CD4-positive, alpha-beta T cell treated with Interleukin-10 for 1 hour (primary cell): ENCODE results near the gene POP4.
A peak's percentile ranks its signal among the peaks of the same experiment; 100 is the strongest.

ENCODE experiments used
- DNase-seq: peaks from one replicate; pipeline ENCODE4 v3.0.0-alpha.2; 2020

POP4 gene

GRCh38 chr19:29577649-29577963 is 28.5 kb upstream of the POP4 start:
- DNase-seq = no peak

GRCh38 chr19:29578349-29578748 is 27.7 kb upstream of the POP4 start:
- DNase-seq = no peak

GRCh38 chr19:29579308-29579910 is 26.7 kb upstream of the POP4 start:
- no peak for DNase-seq

GRCh38 chr19:29581398-29581797 is 24.7 kb upstream of the POP4 start:
- no peak for DNase-seq

- DNase-seq = no peak
Measured at GRCh38 chr19:29583196-29583999, 22.7 kb upstream of the POP4 start.

GRCh38 chr19:29586401-29586800 is 19.7 kb upstream of the POP4 start:
- no peak for DNase-seq

GRCh38 chr19:29587059-29587458 is 19.0 kb upstream of the POP4 start:
- no peak for DNase-seq

GRCh38 chr19:29587518-29587986 is 18.5 kb upstream of the POP4 start:
- DNase-seq = peak; percentile 64

- no peak for DNase-seq
Measured at GRCh38 chr19:29588095-29588494, 18.0 kb upstream of the POP4 start.

- DNase-seq = no peak
Measured at GRCh38 chr19:29590278-29590677, 15.8 kb upstream of the POP4 start.

GRCh38 chr19:29591670-29592069 is 14.4 kb upstream of the POP4 start:
- no peak for DNase-seq

- no peak for DNase-seq
Measured at GRCh38 chr19:29593869-29594268, 12.2 kb upstream of the POP4 start.

- no peak for DNase-seq
Measured at GRCh38 chr19:29596080-29596727, 9.9 kb upstream of the POP4 start.

GRCh38 chr19:29596885-29597525 is 9.1 kb upstream of the POP4 start:
- DNase-seq = peak; percentile 9

- no peak for DNase-seq
Measured at GRCh38 chr19:29598036-29598435, 8.0 kb upstream of the POP4 start.

- DNase-seq = no peak
Measured at GRCh38 chr19:29598496-29598895, 7.6 kb upstream of the POP4 start.

- DNase-seq = no peak
Measured at GRCh38 chr19:29603308-29603707, 2.8 kb upstream of the POP4 start.

- no peak for DNase-seq
Measured at GRCh38 chr19:29606420-29606747, 301 bp downstream of the POP4 start.

- DNase-seq = no peak
Measured at GRCh38 chr19:29609636-29610035, 3.6 kb downstream of the POP4 start.

- DNase-seq = no peak
Measured at GRCh38 chr19:29610213-29610573, 4.1 kb downstream of the POP4 start.

- peak; percentile 89 for DNase-seq
Measured at GRCh38 chr19:29610574-29611271, 4.6 kb downstream of the POP4 start.

GRCh38 chr19:29612121-29612520 is 6.0 kb downstream of the POP4 start:
- no peak for DNase-seq
